GM21447 (cell line): Measurements from ENCODE around the gene DYNC1H1.

Source experiments
- ATAC-seq: cut with Tn5 transposase; IDR thresholded peaks from one replicate; pipeline ENCODE4 v1.9.1; 2021; ENCODE audit not compliant: unreplicated experiment

The DYNC1H1 gene

GRCh38 chr14:102033241-102033640, 68.9 kb downstream of the DYNC1H1 start:
- ATAC-seq = no peak

GRCh38 chr14:102034301-102034700, 69.9 kb downstream of the DYNC1H1 start:
- ATAC-seq = no peak

GRCh38 chr14:102035914-102036313, 71.5 kb downstream of the DYNC1H1 start:
- no peak for ATAC-seq

- no peak for ATAC-seq
These were observed 73.3 kb downstream of the DYNC1H1 start for GRCh38 chr14:102037686-102038085.

GRCh38 chr14:102039157-102039556, 74.8 kb downstream of the DYNC1H1 start:
- no peak for ATAC-seq

GRCh38 chr14:102040153-102040552, 75.8 kb downstream of the DYNC1H1 start:
- ATAC-seq = no peak

- ATAC-seq = no peak
These were observed 78.3 kb downstream of the DYNC1H1 start for GRCh38 chr14:102042699-102043098.

GRCh38 chr14:102043251-102044025, 79.1 kb downstream of the DYNC1H1 start:
- no peak for ATAC-seq

GRCh38 chr14:102044566-102044965, 80.2 kb downstream of the DYNC1H1 start:
- ATAC-seq = no peak

- ATAC-seq = no peak
These were observed 82.2 kb downstream of the DYNC1H1 start for GRCh38 chr14:102046337-102047278.

GRCh38 chr14:102047808-102048540, 83.6 kb downstream of the DYNC1H1 start:
- no peak for ATAC-seq

GRCh38 chr14:102049258-102050025, 85.1 kb downstream of the DYNC1H1 start:
- ATAC-seq = no peak

GRCh38 chr14:102050026-102050405, 85.6 kb downstream of the DYNC1H1 start:
- no peak for ATAC-seq

GRCh38 chr14:102050625-102051024, 86.3 kb downstream of the DYNC1H1 start:
- no peak for ATAC-seq

- ATAC-seq = no peak
These were observed 88.1 kb downstream of the DYNC1H1 start for GRCh38 chr14:102052522-102052921.

GRCh38 chr14:102055181-102055901, 91.0 kb downstream of the DYNC1H1 start:
- no peak for ATAC-seq

GRCh38 chr14:102056694-102057442, 92.5 kb downstream of the DYNC1H1 start:
- no peak for ATAC-seq

GRCh38 chr14:102057480-102058114, 93.2 kb downstream of the DYNC1H1 start:
- ATAC-seq = no peak

- ATAC-seq = no peak
These were observed 93.8 kb downstream of the DYNC1H1 start for GRCh38 chr14:102058146-102058545.
